ENCODE measurements around the gene NDUFA8.

NDUFA8 gene

DNA sequence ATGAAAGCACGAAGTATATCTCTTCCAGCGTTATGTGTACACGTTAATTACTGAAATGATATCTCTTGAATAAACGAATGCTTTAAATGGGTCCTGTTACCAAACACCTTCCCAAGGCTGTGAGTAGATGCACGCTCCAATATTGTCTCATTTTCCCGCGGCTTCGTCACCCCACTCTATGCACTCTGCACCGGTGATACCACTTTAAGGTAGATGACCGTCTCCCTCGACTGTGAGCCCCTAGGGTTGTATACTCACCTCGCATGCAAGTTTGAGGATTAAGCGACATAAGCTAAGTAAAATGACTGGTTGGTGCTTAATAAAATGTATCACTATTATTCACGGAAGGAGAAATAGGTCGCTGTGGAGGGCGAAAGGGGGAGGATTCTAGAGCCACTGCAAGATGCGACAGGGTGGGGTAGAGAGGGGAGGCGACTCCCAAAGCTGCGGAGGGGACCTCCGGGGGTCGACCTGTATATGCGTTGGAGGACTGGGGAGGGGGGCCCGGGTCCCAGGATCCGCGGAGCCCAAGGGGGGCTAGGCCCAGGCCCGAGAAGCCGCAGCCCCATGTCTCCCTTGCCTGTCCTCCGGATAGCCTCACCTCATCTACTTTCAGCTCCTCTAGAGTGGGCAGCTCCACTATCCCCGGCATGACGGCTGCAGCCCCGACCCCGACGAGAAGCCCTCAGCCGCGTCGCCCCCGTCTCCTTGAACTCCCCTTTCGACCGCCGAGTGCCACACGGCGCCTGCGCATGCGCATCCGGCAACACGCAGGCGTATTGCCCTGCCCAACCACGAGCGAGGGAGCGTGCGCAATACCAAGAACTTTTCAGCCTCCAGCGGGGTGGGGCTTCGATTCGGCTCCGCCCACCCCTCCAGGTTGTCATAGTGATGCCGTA lies at the start of gene NDUFA8, which contains the start of gene MORN5:
Gene NDUFA8 (minus strand): TSS at position 754 of the 899 bp plus-strand sequence. CDS start 102 bp downstream, at position 652.
Gene MORN5 (plus strand): TSS at position 883 of the 899 bp plus-strand sequence. CDS start 65 bp downstream, outside the sequence.
- in situ Hi-C loops (cut with MboI; ENCODE audit: low sequenced_read_pairs) = no loop called here

GRCh38 chr9:122207096-122207495 lies 47.5 kb upstream of the NDUFA8 start:
- in situ Hi-C loops (cut with MboI; ENCODE audit: low sequenced_read_pairs) = no loop called here

DNA sequence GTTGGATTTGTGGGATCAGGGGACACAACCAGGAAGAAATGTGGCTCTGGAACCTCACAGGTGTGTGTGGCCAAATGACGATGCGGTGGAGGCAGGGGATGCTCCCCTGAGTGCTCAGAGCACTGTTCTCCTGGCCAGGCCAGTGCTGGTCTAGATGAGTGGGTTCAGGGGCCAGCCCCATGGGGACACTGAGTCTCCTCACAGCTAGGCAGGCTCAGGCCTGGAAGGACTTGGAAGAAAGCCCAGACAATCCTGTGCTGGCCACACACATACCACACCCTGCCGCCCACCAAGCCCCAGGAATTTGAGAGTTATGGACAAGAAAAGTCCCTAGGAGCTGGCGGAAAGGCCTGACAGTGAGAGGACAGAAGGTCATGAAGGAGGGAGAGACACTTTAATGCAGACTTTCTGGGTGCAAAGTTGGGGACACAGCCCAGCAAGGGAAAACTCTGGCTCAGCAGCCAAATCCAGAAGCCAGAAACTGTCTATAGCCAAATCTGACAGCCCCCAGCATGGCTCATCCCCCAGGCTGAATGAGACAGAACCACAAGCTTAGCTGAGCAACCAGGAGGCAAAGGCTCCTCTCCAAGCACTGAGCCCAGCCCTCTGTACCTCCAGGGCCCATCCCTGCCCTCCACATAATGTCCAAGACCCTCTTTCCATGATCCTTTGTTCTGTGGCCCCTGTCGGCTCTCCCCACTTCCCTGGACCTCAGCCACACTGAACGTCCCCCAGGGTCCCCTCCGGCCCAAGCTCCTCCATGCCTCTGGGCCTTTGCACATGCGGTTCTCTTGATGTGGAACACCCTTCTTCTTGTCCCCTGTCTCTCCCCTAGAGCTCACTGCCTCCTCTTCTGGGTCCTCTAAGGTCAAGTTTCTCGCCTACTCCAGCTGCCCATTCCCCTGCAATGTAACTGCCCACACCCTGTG lies 46.8 kb upstream of the NDUFA8 start:
- in situ Hi-C loops (cut with MboI; ENCODE audit: low sequenced_read_pairs) = no loop called here

- in situ Hi-C loops (cut with MboI; ENCODE audit: low sequenced_read_pairs) = no loop called here
Measured at GRCh38 chr9:122205176-122205575, 45.6 kb upstream of the NDUFA8 start.

- in situ Hi-C loops (cut with MboI; ENCODE audit: low sequenced_read_pairs) = no loop called here
Measured at GRCh38 chr9:122204491-122204890, 44.9 kb upstream of the NDUFA8 start.

DNA sequence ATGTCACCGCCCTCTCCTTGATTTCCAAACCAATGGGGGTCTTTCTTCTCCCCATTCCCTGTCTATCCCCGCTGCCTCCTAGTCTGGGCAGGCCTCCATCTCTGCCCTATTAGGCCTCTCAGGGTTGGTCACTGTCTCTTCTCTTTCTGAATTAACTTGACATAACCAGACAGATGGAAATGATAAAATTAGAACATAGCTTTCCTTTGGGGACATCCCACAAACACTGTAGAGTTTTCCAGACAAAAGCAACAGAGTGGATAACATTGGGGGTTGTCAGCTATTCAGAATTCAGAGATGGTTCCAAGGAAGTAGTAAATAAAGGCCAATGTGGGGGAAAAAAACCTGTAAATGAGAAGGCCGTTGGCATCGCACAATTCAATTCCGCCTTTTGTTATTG lies 44.5 kb upstream of the NDUFA8 start:
- in situ Hi-C loops (cut with MboI; ENCODE audit: low sequenced_read_pairs) = no loop called here

GRCh38 chr9:122202111-122202510 lies 42.5 kb upstream of the NDUFA8 start:
- in situ Hi-C loops (cut with MboI; ENCODE audit: low sequenced_read_pairs) = no loop called here

DNA sequence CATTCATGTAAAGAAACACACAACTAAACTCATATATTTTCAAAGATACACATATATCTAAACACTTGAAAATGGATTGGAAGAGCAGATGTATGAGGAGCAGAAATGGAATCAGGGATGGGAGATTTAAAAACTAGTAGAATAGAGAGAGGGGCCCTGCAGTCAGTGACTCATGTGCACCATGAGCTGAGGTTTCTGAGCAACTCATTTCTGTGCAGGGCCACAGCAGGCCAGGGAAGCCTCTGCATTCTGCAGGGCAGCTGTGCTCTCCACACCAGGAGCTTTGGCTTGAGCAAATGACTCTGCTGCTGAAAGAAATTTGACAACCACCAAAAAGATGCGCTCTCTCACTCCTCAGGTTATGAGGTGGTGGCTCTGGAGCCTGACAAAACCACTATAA lies 42.1 kb upstream of the NDUFA8 start:
- in situ Hi-C loops (cut with MboI; ENCODE audit: low sequenced_read_pairs) = no loop called here

- in situ Hi-C loops (cut with MboI; ENCODE audit: low sequenced_read_pairs) = no loop called here
Measured at GRCh38 chr9:122200960-122201595, 41.5 kb upstream of the NDUFA8 start.

DNA sequence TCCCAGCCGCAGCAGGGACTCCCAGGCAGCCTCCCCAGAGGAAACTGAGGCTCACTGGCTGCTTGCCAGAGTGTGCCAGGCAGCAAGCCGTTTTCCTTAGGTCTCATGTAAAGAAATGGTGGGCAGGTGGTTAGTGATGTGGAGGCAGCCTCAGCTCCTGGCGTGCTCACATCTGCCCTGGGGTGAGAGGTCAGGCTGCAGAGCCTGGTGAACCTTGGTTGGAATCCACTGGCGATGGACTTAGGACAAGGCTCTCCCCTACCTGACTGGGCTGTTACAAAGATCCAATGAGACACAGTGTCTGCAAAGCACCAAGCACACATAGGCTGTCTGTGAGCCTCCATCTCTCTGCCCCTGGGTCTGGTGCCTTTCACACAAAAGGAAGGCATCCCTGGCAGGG lies 38.3 kb upstream of the NDUFA8 start:
- in situ Hi-C loops (cut with MboI; ENCODE audit: low sequenced_read_pairs) = no loop called here

DNA sequence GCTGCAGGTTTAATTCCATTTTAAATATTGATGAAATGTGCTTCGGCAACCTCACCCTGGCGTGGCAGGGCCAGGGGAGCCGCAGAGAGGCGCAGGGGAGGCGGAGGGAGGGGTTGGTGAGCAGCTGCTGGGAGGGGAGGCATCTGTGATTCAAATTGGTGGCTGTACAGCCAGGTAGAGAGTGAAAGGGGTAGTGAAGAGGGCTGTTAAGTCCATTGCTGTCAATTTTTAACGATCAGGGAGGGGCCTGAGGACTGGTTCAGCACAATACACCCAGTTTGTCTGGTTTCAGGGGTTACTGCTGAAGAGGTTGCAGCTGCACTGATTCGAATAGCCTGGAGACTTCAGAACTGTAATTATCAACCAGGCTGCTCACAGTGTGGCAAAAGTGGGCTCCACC lies 37.8 kb upstream of the NDUFA8 start:
- in situ Hi-C loops (cut with MboI; ENCODE audit: low sequenced_read_pairs) = no loop called here

DNA sequence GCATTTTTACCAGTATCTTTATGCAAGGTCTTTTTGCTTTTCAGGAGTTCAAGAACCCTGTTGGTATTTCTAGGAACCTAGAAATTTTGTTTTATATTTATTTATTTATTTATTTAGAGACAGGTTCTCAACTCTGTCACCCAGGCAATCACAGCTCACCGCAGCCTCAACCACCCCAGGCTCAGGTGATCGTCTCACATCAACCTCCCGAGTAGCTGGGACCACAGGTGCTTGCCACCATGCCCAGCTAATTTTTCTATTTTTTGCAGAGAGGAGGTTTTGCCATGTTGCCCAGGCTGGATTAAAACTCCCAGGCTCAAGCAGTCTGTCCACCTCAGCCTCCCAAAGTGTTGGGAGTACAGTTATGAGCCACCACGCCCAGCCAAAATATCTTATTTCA lies 36.3 kb upstream of the NDUFA8 start:
- in situ Hi-C loops (cut with MboI; ENCODE audit: low sequenced_read_pairs) = no loop called here

GRCh38 chr9:122193651-122194050 lies 34.1 kb upstream of the NDUFA8 start:
- in situ Hi-C loops (cut with MboI; ENCODE audit: low sequenced_read_pairs) = no loop called here

DNA sequence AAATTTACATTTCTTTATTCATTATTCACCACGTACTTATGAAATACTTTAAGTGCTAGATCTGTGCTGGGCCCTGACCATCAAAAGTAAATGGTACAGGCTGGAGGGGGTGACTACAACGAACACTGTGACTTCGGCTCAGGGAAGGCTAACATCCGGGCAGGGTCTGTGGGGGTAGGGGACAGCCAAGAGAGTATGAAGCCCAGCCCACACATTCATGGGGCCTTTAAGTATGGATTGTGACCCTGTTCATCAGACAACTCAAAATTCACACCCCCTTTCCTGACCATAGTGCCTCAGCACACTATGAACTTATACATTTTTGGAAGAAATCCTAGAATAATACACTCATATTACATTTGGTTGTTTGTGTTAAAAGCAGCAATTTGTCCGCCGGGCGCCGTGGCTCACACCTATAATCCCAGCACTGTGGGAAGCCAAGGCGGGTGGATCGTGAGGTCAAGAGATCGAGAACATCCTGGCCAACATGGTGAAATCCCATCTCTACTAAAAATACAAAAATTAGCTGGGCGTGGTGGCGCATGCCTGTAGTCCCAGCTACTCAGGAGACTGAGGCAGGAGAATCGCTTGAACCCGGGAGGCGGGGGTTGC lies 33.4 kb upstream of the NDUFA8 start:
- in situ Hi-C loops (cut with MboI; ENCODE audit: low sequenced_read_pairs) = no loop called here

DNA sequence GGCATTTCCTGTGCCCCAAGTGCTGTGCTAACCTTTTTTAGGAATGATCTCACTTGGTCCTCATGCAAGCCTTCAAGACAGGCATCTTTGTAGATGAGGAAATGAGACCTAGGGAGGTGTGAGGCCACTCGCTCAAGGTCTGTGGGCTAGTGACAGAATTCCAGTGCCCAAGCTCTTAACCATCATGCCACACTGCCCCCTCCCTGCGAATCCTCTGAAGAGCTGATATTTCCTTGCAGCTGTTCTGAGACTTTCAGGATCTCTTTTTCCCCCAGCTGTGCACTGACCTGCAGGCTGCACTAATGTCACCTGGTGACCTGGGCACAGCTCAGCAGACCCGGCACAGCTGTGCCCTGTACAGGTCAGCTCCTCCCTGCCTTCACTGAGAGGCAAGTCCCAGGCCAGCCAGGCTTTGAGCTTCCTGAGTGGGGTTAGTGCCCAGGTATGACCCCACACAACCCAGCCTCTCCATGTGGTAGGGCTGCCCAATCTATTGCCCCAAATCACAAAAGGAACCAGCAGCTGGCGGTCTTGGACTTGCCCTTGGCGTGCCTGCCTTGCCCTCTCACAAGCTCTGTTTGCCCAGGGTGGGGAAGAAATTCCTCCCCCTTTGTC lies 32.8 kb upstream of the NDUFA8 start:
- in situ Hi-C loops (cut with MboI; ENCODE audit: low sequenced_read_pairs) = no loop called here

DNA sequence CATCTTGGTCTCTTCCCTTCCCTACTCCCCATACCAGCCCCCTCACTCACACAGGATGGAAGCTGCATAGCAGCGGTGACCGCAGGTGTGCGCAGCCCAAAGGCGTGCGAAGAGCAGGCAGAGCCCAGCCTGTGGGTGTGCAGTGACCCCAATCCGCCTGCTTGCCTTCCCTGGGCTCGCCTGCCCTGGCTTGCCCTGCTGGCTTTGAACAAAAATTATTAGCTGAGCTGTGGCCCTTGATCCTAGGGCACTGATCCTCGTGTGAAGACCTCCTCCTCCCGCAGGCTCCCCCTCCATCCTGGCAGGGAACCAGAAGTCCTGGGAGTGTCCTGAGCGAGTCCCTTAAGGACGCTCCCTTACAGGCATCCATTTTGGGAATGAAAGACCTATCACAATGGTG lies 32.0 kb upstream of the NDUFA8 start:
- in situ Hi-C loops (cut with MboI; ENCODE audit: low sequenced_read_pairs) = no loop called here

GRCh38 chr9:122190597-122191381 lies 31.2 kb upstream of the NDUFA8 start:
- in situ Hi-C loops (cut with MboI; ENCODE audit: low sequenced_read_pairs) = no loop called here

GRCh38 chr9:122188369-122188768 lies 28.8 kb upstream of the NDUFA8 start:
- in situ Hi-C loops (cut with MboI; ENCODE audit: low sequenced_read_pairs) = no loop called here

GRCh38 chr9:122186777-122187470 lies 27.3 kb upstream of the NDUFA8 start:
- in situ Hi-C loops (cut with MboI; ENCODE audit: low sequenced_read_pairs) = no loop called here

Data from hTERT RPE-1 (cell line).